Measurements from ENCODE around the gene DAP3.
"Not testable (repeated sequence)": the region's sequence is repeated elsewhere in the genome, so short reads cannot be mapped to it uniquely, and the experiment has no call there.

The DAP3 gene

GRCh38 chr1:155759966-155760630, 71.2 kb downstream of the DAP3 start:
- no peak overlapping the region for H3K4me3 ChIP-seq (ENCODE audit: low read length)
- TF ChIP-seq CTCF (IDR thresholded peaks at IDR 0.05; ENCODE audit: insufficient read depth, low read depth, low read length, missing control alignments) = no peak
- DNase-seq (ENCODE audit: low read depth) = peak; percentile 87

GRCh38 chr1:155760751-155761475, 72.0 kb downstream of the DAP3 start:
- no peak overlapping the region for H3K4me3 ChIP-seq (ENCODE audit: low read length)
- no peak for TF ChIP-seq CTCF (IDR thresholded peaks at IDR 0.05; ENCODE audit: insufficient read depth, low read depth, low read length, missing control alignments)
- peak; percentile 69 for DNase-seq (ENCODE audit: low read depth)

- no peak for TF ChIP-seq CTCF (IDR thresholded peaks at IDR 0.05; ENCODE audit: insufficient read depth, low read depth, low read length, missing control alignments)
- no peak for DNase-seq (ENCODE audit: low read depth)
- no peak overlapping the region for H3K4me3 ChIP-seq (ENCODE audit: low read length)
These were observed 73.0 kb downstream of the DAP3 start for GRCh38 chr1:155761736-155762405.

GRCh38 chr1:155763090-155763815, 74.4 kb downstream of the DAP3 start:
- H3K4me3 ChIP-seq (ENCODE audit: low read length) = not testable (repeated sequence)
- DNase-seq (ENCODE audit: low read depth) = peak; percentile 95
- TF ChIP-seq CTCF (IDR thresholded peaks at IDR 0.05; ENCODE audit: insufficient read depth, low read depth, low read length, missing control alignments) = peak; percentile 12

DNA sequence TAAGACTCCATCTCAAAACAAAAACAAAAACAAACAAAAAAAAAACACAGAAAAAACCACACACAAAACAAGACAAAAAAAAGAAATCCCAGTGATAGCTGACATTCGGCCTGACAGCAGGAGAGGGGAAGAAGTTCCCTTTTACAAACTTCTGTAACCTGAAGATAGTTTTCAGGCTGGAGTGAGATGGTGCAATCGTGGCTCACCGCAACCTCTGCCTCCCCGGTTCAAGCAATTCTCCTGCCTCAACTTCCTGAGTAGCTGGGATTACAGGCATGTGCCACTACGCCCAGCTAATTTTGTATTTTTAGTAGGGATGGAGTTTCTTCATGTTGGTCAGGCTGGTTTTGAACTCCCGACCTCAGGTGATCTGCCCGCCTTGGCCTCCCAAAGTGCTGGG, 75.1 kb downstream of the DAP3 start:
- DNase-seq (ENCODE audit: low read depth); H3K4me3 ChIP-seq (ENCODE audit: low read length): not testable (repeated sequence)

GRCh38 chr1:155767399-155767989, 78.6 kb downstream of the DAP3 start:
- not testable (repeated sequence) for DNase-seq (ENCODE audit: low read depth); H3K4me3 ChIP-seq (ENCODE audit: low read length)

GRCh38 chr1:155769257-155769656, 80.4 kb downstream of the DAP3 start:
- no peak for TF ChIP-seq CTCF (IDR thresholded peaks at IDR 0.05; ENCODE audit: insufficient read depth, low read depth, low read length, missing control alignments)
- no peak overlapping the region for H3K4me3 ChIP-seq (ENCODE audit: low read length)
- DNase-seq (ENCODE audit: low read depth) = no peak

Measured in epithelial cell of esophagus (primary cell).